ENCODE results near the gene MPV17L2. TPM values are rescaled to one million over a fixed set of nuclear protein-coding genes. Genes with fewer than 3 reads are reported as not detected.
A peak's percentile ranks its signal among the peaks of the same experiment; 100 is the strongest.
"Not testable (repeated sequence)": the region's sequence is repeated elsewhere in the genome, so short reads cannot be mapped to it uniquely, and the experiment has no call there.

MPV17L2 gene
- total RNA-seq, result 6.3 and 8.1 TPM in 2 replicates

- DNase-seq (ENCODE audit: low read depth in 2 of 2), result peak; percentile 100
These were observed at the start of gene MPV17L2 for GRCh38 chr19:18192673-18193387. MPV17L2 (plus strand) TSS chr19:18193218; CDS start chr19:18193282, 64 bp downstream.

GRCh38 chr19:18143902-18144301 is 49.1 kb upstream of the MPV17L2 start:
- no peak for DNase-seq (ENCODE audit: low read depth in 2 of 2)

DNA sequence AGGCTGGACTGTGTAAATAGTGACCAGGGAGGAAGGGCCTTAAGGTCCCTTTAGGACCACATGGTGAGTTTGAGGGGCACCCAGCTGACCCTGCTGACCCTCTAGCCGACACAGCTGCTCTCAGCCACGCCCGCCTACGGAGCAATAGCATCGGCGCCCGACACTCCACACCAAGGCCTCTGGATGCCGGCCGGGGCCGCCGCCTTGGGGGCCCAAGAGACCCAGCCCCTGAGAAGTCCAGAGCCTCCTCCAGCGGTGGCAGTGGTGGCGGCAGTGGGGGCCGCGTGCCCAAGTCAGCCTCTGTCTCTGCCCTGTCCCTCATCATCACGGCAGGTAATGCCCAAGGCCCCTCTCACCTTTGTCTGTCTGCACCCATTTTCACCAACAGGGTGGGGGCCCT is 48.7 kb upstream of the MPV17L2 start:
- no peak for DNase-seq (ENCODE audit: low read depth in 2 of 2)

GRCh38 chr19:18144906-18145305 is 48.1 kb upstream of the MPV17L2 start:
- no peak for DNase-seq (ENCODE audit: low read depth in 2 of 2)

- no peak for DNase-seq (ENCODE audit: low read depth in 2 of 2)
These were observed 47.5 kb upstream of the MPV17L2 start for GRCh38 chr19:18145391-18145999.

- no peak for DNase-seq (ENCODE audit: low read depth in 2 of 2)
These were observed 45.6 kb upstream of the MPV17L2 start for GRCh38 chr19:18147396-18147795.

GRCh38 chr19:18149596-18149975 is 43.4 kb upstream of the MPV17L2 start:
- no peak for DNase-seq (ENCODE audit: low read depth in 2 of 2)

DNA sequence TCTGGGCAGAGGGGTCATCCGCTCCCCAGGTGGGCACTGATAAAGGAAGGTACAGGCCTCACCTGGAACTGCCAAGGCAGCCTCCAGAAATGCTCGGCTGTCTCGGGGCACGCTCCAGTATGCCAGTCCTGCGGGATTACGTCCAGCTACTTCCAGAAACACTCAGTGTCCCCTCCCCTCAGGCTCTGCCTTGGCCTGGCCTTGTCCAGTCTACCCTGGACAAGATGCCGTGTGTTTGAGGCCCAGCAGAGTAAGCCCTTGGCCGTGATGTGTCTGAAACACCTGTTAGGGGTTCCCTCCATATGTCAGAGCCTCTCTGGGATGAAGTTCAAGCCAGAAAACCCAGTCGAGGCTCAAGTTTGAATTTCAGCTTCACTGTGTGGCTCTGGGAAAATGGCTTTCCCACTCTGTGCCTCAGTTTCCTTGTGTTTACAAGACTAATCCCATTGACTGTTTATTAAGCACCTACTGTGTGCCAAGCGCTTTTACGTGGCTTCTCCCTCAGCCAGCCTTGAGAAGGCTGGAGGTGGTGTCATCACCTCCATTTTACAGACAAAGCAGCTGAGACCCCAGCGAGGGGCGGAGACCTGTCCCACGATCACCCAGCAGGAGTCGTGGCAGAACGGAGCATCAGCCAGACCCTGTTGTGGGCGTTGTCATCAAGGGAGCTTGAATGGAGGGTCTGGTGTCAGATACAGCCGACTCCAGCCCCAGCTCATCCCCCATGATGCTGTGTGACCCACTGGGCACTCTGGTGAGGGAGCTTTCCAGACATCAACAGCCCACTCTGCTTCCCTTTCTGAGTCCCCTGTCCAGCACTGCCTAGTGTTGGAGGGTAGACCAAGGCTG is 42.0 kb upstream of the MPV17L2 start:
- DNase-seq (ENCODE audit: low read depth in 2 of 2), result no peak

DNA sequence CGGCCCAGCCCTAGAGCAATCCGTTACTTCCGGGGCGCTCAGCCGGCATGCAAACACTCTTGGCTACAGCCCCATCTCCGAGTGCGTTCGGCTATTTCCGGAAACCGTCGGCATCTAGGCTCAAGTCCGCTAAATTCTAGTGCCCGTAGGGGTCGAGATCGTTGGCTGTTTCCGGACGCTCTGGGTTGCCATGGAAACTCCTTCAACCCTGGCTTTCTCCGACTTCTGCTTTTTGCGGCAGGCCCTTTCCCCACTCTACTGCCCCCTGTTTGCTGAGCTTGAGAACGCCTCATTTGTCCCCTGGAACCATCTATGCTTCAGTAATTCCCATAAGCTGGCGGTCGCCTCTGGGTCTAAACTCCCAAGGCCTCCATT is 40.6 kb upstream of the MPV17L2 start:
- peak; percentile 95 to 96 for DNase-seq (ENCODE audit: low read depth in 2 of 2)

GRCh38 chr19:18152817-18153555 is 40.0 kb upstream of the MPV17L2 start, which contains the start of gene PIK3R2:
PIK3R2 (plus strand) TSS chr19:18153163; CDS start chr19:18155880, 2,717 bp downstream.
- peak; percentile 99 for DNase-seq (ENCODE audit: low read depth in 2 of 2)

- DNase-seq (ENCODE audit: low read depth in 2 of 2), result no peak
These were observed 39.4 kb upstream of the MPV17L2 start for GRCh38 chr19:18153556-18154134.

DNA sequence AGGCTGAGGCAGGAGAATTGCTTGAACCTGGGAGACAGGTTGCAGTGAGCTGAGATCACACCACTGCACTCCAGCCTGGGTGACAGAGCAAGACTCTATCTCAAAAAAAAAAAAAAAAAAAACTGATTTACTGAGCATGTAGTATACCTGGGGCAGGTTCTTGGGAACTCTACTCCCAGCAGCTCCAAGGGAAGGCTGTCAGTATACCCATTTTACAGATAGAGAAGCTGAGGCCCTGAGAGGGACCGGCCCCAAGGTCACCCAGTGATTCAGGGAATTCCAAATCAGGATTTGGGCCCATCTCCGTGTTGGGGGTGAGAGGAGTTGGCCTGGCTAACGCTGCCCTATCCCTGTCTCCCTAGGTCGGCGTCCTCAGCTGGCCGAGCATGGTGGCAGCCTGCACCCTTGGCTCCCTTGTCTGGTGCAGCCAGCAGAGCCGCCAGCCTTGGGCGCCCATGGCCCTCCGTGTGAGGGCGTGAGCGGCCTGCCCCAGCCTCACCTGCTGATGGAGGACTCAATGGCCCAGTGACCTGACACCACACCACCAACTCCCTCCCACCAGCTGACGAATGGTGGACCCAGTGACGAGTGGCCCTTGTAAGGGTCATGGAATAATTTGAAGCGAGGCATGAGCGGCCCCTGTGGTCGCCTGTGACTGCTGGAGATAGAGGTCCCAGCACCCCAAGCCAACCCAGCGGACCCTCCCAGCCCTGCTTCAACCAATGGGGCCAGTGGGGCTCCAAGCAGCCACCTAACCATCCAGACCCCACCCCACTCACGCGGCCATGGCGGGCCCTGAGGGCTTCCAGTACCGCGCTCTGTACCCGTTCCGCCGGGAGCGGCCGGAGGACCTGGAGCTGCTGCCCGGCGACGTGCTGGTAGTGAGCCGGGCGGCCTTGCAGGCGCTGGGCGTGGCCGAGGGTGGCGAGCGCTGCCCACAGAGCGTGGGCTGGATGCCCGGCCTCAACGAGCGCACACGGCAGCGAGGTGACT is 37.6 kb upstream of the MPV17L2 start:
- DNase-seq (ENCODE audit: low read depth in 2 of 2), result no peak

DNA sequence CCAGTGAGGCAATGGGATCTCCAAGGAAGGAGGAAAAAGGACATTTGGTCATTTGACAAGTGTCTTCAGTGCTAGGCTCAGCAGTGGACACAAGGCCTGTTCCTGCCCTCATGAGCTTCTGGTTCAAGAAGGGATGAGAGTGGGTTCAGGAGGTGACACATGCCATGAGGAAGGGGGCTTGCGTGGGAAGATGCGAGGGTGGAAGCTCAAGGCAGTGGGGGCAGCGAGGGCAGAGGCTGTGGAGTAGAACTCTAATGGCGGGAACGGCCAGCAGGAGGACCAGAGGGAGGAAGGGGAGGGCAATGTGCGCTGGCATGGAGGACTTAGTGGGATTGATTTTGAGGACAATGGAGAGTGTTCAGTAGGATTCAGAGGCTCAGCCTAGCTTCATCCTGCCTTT is 36.8 kb upstream of the MPV17L2 start:
- no peak for DNase-seq (ENCODE audit: low read depth in 2 of 2)

GRCh38 chr19:18156841-18157464 is 36.1 kb upstream of the MPV17L2 start:
- peak; percentile 85 to 88 for DNase-seq (ENCODE audit: low read depth in 2 of 2)

GRCh38 chr19:18157465-18158063 is 35.5 kb upstream of the MPV17L2 start:
- DNase-seq (ENCODE audit: low read depth in 2 of 2), result no peak

- no peak for DNase-seq (ENCODE audit: low read depth in 2 of 2)
These were observed 34.6 kb upstream of the MPV17L2 start for GRCh38 chr19:18158467-18158866.

DNA sequence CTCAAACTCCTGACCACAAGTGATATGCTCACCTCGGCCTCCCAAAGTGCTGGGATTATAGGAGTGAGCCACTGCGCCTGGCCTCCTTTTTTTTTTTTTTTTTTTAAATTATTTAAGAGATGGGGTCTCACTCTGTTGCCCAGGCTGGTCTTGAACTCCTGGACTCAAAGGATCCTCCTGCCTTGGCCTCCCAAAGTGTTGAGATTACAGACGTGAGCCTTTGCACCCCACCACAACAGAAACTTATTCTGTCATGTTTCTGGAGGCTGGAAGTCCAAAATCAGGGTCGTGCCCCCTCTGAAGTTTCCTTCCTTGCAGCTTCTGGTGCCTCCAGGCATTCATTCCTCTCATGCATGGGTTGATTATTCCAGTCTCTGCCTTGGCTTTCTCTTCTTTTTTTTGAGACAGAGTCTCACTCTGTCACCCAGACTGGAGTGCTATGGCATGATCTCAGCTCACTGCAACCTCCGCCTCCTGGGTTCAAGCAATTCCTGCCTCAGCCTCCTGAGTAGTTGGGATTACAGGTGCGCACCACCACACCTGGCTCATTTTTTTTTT is 33.9 kb upstream of the MPV17L2 start:
- not testable (repeated sequence) for DNase-seq (ENCODE audit: low read depth in 2 of 2)

DNA sequence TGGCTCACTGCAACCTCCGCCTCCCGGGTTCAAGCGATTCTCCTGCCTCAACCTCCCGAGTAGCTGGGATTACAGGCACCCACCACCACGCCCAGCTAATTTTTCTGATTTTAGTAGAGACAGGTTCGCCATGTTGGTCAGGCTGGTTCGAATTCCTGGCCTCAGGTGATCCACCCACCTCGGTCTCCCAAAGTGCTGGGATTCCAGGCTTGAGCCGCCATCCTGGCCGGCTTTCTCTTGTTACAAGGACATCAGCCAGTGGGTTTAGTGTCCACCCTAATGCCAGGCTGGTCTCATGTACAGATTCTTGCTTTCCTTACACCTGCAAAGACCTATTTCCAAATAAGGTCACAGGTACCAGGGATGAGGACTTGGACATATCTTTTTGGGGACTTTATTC is 33.2 kb upstream of the MPV17L2 start:
- no peak for DNase-seq (ENCODE audit: low read depth in 2 of 2)

- no peak for DNase-seq (ENCODE audit: low read depth in 2 of 2)
These were observed 32.5 kb upstream of the MPV17L2 start for GRCh38 chr19:18160493-18160970.
